Gastroesophageal sphincter (tissue), 3 donors: Measurements from ENCODE around the gene VAV2.

Source experiments
- POLR2A ChIP-seq, 2 donors: fragments of 450-650 bp; IDR thresholded peaks; one replicate each; pipeline ENCODE4 v1.6.1; 2017; ENCODE audit warnings: antibody characterized with exemption in 2 of 2, mild to moderate bottlenecking in 2 of 2, moderate library complexity in 1 of 2
- TF ChIP-seq, protein P1 (sequence below), 4 experiments: fragments of 200-600 bp in 2 of 4; fragments of 450-650 bp in 2 of 4; sonication (generic) in 1 of 4; IDR thresholded peaks; one replicate each; pipeline ENCODE4 v1.5.1; 2017 to 2019; ENCODE audit warnings: antibody characterized with exemption in 4 of 4, mild to moderate bottlenecking in 2 of 4, moderate library complexity in 2 of 4

GRCh38 chr9:133987446-133987788 lies 4.7 kb downstream of the VAV2 start:
- TF ChIP-seq, protein P1, sequence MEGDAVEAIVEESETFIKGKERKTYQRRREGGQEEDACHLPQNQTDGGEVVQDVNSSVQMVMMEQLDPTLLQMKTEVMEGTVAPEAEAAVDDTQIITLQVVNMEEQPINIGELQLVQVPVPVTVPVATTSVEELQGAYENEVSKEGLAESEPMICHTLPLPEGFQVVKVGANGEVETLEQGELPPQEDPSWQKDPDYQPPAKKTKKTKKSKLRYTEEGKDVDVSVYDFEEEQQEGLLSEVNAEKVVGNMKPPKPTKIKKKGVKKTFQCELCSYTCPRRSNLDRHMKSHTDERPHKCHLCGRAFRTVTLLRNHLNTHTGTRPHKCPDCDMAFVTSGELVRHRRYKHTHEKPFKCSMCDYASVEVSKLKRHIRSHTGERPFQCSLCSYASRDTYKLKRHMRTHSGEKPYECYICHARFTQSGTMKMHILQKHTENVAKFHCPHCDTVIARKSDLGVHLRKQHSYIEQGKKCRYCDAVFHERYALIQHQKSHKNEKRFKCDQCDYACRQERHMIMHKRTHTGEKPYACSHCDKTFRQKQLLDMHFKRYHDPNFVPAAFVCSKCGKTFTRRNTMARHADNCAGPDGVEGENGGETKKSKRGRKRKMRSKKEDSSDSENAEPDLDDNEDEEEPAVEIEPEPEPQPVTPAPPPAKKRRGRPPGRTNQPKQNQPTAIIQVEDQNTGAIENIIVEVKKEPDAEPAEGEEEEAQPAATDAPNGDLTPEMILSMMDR (IDR thresholded peaks at IDR 0.05) = no peak
- TF ChIP-seq POLR2A (IDR thresholded peaks at IDR 0.05) = no peak
